ENCODE results near the gene MTOR.

- TF ChIP-seq CTCF (IDR thresholded peaks at IDR 0.05) (no peak), POLR2AphosphoS5 (IDR thresholded peaks at IDR 0.05; ENCODE audit: low read depth, low read length) (no peak), RAD21 (IDR thresholded peaks at IDR 0.05; ENCODE audit: low read length) (no peak)
Measured at GRCh38 chr1:11253226-11253625, 9.1 kb downstream of the MTOR start.
